A549 treated with Hydrocortisone at 1 μM for 4 hours (cell line): Measurements from ENCODE around the gene ARHGEF37. TPM values are rescaled to one million over a fixed set of nuclear protein-coding genes. Genes with fewer than 3 reads are reported as not detected.

ENCODE experiments used
- total RNA-seq: library from RNA; stranded (reverse); fragments of 200-300 nt; extraction: Qiagen RNA extraction; gene quantifications from 5 replicates; pipeline ENCODE4 v1.2.3, GENCODE V29; 2022

The ARHGEF37 gene
- total RNA-seq: 1.9 to 2.8 TPM (median 2.5 TPM) in 5 replicates

GRCh38 chr5:149581192-149581861 lies at the start of gene ARHGEF37:
ARHGEF37 (plus strand) TSS chr5:149581498; CDS start chr5:149597770, 16,272 bp downstream.

GRCh38 chr5:149551227-149552037 lies 29.9 kb upstream of the ARHGEF37 start, which contains the start of gene CSNK1A1:
CSNK1A1 (minus strand) TSS chr5:149551439; CDS start chr5:149550964, 475 bp downstream.

Other genes with a start within 250 kb of the ARHGEF37 start
- gene GRPEL2, start 236.0 kb upstream of the ARHGEF37 start, total RNA-seq: 6.7 to 9.4 TPM (median 8.1 TPM) in 5 replicates
- 2.5 to 3.1 TPM (median 2.8 TPM) in 5 replicates for gene PCYOX1L, start 223.5 kb upstream of the ARHGEF37 start, total RNA-seq
- 0.18 TPM in 1 of 5 replicates, not detected in the others for gene IL17B, start 202.2 kb upstream of the ARHGEF37 start, total RNA-seq
- gene CSNK1A1, start 30.1 kb upstream of the ARHGEF37 start, total RNA-seq: 131 to 154 TPM (median 141 TPM) in 5 replicates
- 4.9 to 7.7 TPM (median 6.5 TPM) in 5 replicates for gene PPARGC1B, start 148.8 kb downstream of the ARHGEF37 start, total RNA-seq